ENCODE data around the gene OPN1SW.

Gene OPN1SW

GRCh38 chr7:128729494-128729893 lies 46.1 kb downstream of the OPN1SW start:
- no peak for DNase-seq

GRCh38 chr7:128728598-128728997 lies 47.0 kb downstream of the OPN1SW start:
- DNase-seq, result no peak

- DNase-seq, result no peak
Observed at GRCh38 chr7:128727239-128727638, 48.4 kb downstream of the OPN1SW start.

GRCh38 chr7:128726737-128727072 lies 48.9 kb downstream of the OPN1SW start:
- no peak for DNase-seq

- no peak for DNase-seq
Observed at GRCh38 chr7:128726059-128726736, 49.4 kb downstream of the OPN1SW start.

- DNase-seq, result no peak
Observed at GRCh38 chr7:128725531-128725930, 50.1 kb downstream of the OPN1SW start.

GRCh38 chr7:128724743-128725142 lies 50.9 kb downstream of the OPN1SW start:
- no peak for DNase-seq
